ENCODE measurements around the gene ENPP7. TPM values are rescaled to one million over a fixed set of nuclear protein-coding genes. Genes with fewer than 3 reads are reported as not detected.

ENPP7 gene
- total RNA-seq, 1 experiment from 2014 or later, result not detected

DNA sequence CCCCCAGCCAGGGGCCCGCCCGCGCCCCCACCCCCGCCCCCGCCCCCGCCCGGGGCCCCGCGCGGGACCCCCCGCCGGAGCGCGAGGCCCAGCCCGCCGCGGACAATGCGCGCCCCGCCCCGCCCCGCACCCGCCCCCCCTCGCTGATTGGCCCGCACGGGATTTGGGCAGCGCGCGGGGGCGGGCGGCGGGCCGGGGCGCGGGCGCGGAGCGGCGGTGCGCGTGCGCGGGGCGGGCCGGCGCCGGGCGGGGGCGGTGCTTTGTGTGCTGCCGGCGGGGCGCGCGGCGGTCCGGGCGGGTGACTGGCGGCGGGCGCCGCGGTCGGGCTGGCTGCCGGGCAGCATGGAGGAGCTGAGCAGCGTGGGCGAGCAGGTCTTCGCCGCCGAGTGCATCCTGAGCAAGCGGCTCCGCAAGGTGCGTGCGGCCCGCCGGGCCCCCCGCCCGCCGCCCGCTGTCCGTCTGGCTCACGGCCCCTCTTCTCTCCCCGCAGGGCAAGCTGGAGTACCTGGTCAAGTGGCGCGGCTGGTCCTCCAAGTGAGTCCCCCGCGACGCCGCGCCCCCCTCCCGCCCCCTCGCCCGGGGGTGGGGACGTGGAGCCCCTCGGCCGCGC is 47.3 kb downstream of the ENPP7 start, which contains the start of gene CBX2:
Gene CBX2, plus strand, starts transcription at position 255 of the 610 bp plus-strand sequence. Its CDS starts 88 bp downstream, at position 343.
- POLR2A ChIA-PET, result interaction anchor here (1.2 to 1.4 kb wide), 3 partner anchors 19 to 62 kb away, joined by 3 to 6 read pairs (median 5); partner anchors contain the start of genes CBX4 and CBX8
- Histone ChIP-seq H4K20me1 (ENCODE audit: insufficient read depth) (no peaks in the 10 kb centered on the region), H3K4me3 (replicated peaks in 1 of 2; ENCODE audit: low read depth in 1 of 2, low read length in 2 of 2) (peak within 1 kb of the TSS; percentile 70 to 79), H3K4me1 (ENCODE audit: control insufficient read depth in 1 of 2, insufficient read depth in 2 of 2, low read length in 2 of 2) (peaks cover 12 to 19% of the 10 kb centered on the region in 2 experiments), H2AFZ (ENCODE audit: low read depth, low read length, poor library complexity, severe bottlenecking) (no peak within 1 kb of the TSS), H3K27ac (ENCODE audit: low read depth, low read length) (peak within 1 kb of the TSS; percentile 64; the same call in 1 of the 2 replicates), H3K9me2 (ENCODE audit: insufficient read depth) (no peaks in the 10 kb centered on the region), H3K9ac (ENCODE audit: low read length) (peak within 1 kb of the TSS; percentile 79), H3K36me3 (ENCODE audit: control insufficient read depth in 1 of 2, insufficient read depth in 2 of 2, low read length in 2 of 2) (peaks cover 7 to 14% of the 10 kb centered on the region in 2 experiments; a peak in 3 of 4 replicates), H3K9me3 (ENCODE audit: control insufficient read depth in 1 of 2, insufficient read depth in 1 of 2, low read depth in 1 of 2, low read length in 2 of 2) (no peaks in the 10 kb centered on the region), H3K79me2 (ENCODE audit: insufficient read depth, low read length) (peaks cover 16% of the 10 kb centered on the region), H3K4me2 (ENCODE audit: low read length) (peak within 1 kb of the TSS; percentile 93), H3K27me3 (ENCODE audit: insufficient read depth, low read length) (peaks cover 34% of the 10 kb centered on the region)
- intact Hi-C loops (cut with micrococcal nuclease), result loop anchor here (1.0 kb wide), 1 partner anchor 21 kb away; no protein-coding TSS in a partner anchor
- peak; percentile 32 for DNase-seq (ENCODE audit: low read depth, low spot score)
- peak; percentile 90 for ATAC-seq
- RAD21 ChIA-PET (ENCODE audit: low non-redundant PET in 1 of 2, low total read pairs in 2 of 2, uncharacterized antibody in 2 of 2, unreplicated experiment in 2 of 2), result interaction anchor here in 1 of 2 experiments (0.6 kb wide), 1 partner anchor 1600 kb away, joined by 6 read pairs; no protein-coding TSS in a partner anchor
- BruUV-seq (replicated peaks), result no TSS peak
- CTCF ChIA-PET, result interaction anchor here (0.7 to 1.0 kb wide), 3 partner anchors 32 to 38 kb away, joined by 3 to 6 read pairs (median 4); no protein-coding TSS in a partner anchor
- TF ChIP-seq, protein P1, sequence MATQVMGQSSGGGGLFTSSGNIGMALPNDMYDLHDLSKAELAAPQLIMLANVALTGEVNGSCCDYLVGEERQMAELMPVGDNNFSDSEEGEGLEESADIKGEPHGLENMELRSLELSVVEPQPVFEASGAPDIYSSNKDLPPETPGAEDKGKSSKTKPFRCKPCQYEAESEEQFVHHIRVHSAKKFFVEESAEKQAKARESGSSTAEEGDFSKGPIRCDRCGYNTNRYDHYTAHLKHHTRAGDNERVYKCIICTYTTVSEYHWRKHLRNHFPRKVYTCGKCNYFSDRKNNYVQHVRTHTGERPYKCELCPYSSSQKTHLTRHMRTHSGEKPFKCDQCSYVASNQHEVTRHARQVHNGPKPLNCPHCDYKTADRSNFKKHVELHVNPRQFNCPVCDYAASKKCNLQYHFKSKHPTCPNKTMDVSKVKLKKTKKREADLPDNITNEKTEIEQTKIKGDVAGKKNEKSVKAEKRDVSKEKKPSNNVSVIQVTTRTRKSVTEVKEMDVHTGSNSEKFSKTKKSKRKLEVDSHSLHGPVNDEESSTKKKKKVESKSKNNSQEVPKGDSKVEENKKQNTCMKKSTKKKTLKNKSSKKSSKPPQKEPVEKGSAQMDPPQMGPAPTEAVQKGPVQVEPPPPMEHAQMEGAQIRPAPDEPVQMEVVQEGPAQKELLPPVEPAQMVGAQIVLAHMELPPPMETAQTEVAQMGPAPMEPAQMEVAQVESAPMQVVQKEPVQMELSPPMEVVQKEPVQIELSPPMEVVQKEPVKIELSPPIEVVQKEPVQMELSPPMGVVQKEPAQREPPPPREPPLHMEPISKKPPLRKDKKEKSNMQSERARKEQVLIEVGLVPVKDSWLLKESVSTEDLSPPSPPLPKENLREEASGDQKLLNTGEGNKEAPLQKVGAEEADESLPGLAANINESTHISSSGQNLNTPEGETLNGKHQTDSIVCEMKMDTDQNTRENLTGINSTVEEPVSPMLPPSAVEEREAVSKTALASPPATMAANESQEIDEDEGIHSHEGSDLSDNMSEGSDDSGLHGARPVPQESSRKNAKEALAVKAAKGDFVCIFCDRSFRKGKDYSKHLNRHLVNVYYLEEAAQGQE (IDR thresholded peaks at IDR 0.05; ENCODE audit: low read depth), result no peak
- TF ChIP-seq ZNF274 (IDR thresholded peaks at IDR 0.05; ENCODE audit: low read depth, low read length) (no peak), EZH2 (IDR thresholded peaks at IDR 0.05) (no peak), POLR2AphosphoS5 (IDR thresholded peaks at IDR 0.05; ENCODE audit: low read depth, low read length) (peak; percentile 70), FOSL1 (IDR thresholded peaks at IDR 0.05; ENCODE audit: low read depth) (no peak), SRF (IDR thresholded peaks at IDR 0.05; ENCODE audit: low read depth) (no peak), JUND (IDR thresholded peaks at IDR 0.05) (no peak), RAD21 (IDR thresholded peaks at IDR 0.05; ENCODE audit: low read depth) (no peak), EGR1 (IDR thresholded peaks at IDR 0.05; ENCODE audit: low read depth) (peak; percentile 21), EZH2phosphoT487 (IDR thresholded peaks at IDR 0.05; ENCODE audit: borderline replicate concordance) (no peak), TCF7L2 (IDR thresholded peaks at IDR 0.05; ENCODE audit: borderline replicate concordance, extremely low read depth, insufficient read depth, insufficient read length) (no peak), YY1 (IDR thresholded peaks at IDR 0.05; ENCODE audit: extremely low read depth, insufficient replicate concordance, low read depth, low read length) (no peak), SIN3A (IDR thresholded peaks at IDR 0.05; ENCODE audit: low read depth) (no peak), ELF1 (IDR thresholded peaks at IDR 0.05; ENCODE audit: borderline replicate concordance, low read depth) (no peak), ZFX (IDR thresholded peaks at IDR 0.05) (0 out of 2 replicates have a peak, but pooled peaks have one; percentile 40), CEBPB (IDR thresholded peaks at IDR 0.05; ENCODE audit: low read depth) (no peak)
- TF ChIP-seq, protein P2, sequence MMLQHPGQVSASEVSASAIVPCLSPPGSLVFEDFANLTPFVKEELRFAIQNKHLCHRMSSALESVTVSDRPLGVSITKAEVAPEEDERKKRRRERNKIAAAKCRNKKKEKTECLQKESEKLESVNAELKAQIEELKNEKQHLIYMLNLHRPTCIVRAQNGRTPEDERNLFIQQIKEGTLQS (IDR thresholded peaks at IDR 0.05), result no peak
- TF ChIP-seq, protein P3, sequence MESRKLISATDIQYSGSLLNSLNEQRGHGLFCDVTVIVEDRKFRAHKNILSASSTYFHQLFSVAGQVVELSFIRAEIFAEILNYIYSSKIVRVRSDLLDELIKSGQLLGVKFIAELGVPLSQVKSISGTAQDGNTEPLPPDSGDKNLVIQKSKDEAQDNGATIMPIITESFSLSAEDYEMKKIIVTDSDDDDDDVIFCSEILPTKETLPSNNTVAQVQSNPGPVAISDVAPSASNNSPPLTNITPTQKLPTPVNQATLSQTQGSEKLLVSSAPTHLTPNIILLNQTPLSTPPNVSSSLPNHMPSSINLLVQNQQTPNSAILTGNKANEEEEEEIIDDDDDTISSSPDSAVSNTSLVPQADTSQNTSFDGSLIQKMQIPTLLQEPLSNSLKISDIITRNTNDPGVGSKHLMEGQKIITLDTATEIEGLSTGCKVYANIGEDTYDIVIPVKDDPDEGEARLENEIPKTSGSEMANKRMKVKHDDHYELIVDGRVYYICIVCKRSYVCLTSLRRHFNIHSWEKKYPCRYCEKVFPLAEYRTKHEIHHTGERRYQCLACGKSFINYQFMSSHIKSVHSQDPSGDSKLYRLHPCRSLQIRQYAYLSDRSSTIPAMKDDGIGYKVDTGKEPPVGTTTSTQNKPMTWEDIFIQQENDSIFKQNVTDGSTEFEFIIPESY (IDR thresholded peaks at IDR 0.05; ENCODE audit: extremely low read depth, insufficient replicate concordance, low read length), result no peak
- TF ChIP-seq, protein P4, sequence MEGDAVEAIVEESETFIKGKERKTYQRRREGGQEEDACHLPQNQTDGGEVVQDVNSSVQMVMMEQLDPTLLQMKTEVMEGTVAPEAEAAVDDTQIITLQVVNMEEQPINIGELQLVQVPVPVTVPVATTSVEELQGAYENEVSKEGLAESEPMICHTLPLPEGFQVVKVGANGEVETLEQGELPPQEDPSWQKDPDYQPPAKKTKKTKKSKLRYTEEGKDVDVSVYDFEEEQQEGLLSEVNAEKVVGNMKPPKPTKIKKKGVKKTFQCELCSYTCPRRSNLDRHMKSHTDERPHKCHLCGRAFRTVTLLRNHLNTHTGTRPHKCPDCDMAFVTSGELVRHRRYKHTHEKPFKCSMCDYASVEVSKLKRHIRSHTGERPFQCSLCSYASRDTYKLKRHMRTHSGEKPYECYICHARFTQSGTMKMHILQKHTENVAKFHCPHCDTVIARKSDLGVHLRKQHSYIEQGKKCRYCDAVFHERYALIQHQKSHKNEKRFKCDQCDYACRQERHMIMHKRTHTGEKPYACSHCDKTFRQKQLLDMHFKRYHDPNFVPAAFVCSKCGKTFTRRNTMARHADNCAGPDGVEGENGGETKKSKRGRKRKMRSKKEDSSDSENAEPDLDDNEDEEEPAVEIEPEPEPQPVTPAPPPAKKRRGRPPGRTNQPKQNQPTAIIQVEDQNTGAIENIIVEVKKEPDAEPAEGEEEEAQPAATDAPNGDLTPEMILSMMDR (IDR thresholded peaks at IDR 0.05 in 2 of 3, conservative IDR thresholded peaks at IDR 0.05 in 1 of 3; ENCODE audit: borderline replicate concordance in 1 of 3, insufficient read depth in 1 of 3, low read depth in 2 of 3, low read length in 2 of 3), result no peak
